ENCODE measurements around the gene RIMOC1.

GRCh38 chr5:41869724-41870626 is 34.2 kb upstream of the RIMOC1 start, which contains the start of gene OXCT1:
- TF ChIP-seq TAF1 (IDR thresholded peaks at IDR 0.05; ENCODE audit: low read depth) (peak; percentile 87), POLR2AphosphoS5 (IDR thresholded peaks at IDR 0.05) (peak; percentile 93), REST (IDR thresholded peaks at IDR 0.05; ENCODE audit: borderline replicate concordance) (peak; percentile 82), RAD21 (conservative IDR thresholded peaks at IDR 0.05) (no peak), EZH2 (IDR thresholded peaks at IDR 0.05; ENCODE audit: borderline replicate concordance, insufficient read depth, low read length, poor library complexity, severe bottlenecking) (no peak), EP300 (conservative IDR thresholded peaks at IDR 0.05; ENCODE audit: poor library complexity, severe bottlenecking) (peak; percentile 31)
- TF ChIP-seq, protein P1, sequence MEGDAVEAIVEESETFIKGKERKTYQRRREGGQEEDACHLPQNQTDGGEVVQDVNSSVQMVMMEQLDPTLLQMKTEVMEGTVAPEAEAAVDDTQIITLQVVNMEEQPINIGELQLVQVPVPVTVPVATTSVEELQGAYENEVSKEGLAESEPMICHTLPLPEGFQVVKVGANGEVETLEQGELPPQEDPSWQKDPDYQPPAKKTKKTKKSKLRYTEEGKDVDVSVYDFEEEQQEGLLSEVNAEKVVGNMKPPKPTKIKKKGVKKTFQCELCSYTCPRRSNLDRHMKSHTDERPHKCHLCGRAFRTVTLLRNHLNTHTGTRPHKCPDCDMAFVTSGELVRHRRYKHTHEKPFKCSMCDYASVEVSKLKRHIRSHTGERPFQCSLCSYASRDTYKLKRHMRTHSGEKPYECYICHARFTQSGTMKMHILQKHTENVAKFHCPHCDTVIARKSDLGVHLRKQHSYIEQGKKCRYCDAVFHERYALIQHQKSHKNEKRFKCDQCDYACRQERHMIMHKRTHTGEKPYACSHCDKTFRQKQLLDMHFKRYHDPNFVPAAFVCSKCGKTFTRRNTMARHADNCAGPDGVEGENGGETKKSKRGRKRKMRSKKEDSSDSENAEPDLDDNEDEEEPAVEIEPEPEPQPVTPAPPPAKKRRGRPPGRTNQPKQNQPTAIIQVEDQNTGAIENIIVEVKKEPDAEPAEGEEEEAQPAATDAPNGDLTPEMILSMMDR (IDR thresholded peaks at IDR 0.05; ENCODE audit: poor library complexity, severe bottlenecking), result no peak

Data from neural cell (in vitro differentiated cells).